Ovary (tissue), 9 donors: ENCODE measurements around the gene OTX1. TPM values are rescaled to one million over a fixed set of nuclear protein-coding genes. Genes with fewer than 3 reads are reported as not detected.

Experiments
- DNase-seq, 5 donors: peaks; one replicate each; pipeline ENCODE4 v3.0.0-alpha.2; 2019 to 2020
- H3K27ac ChIP-seq, 2 donors: fragments of 200-600 bp; one replicate each; pipeline versions ENCODE4 v1.5.1 to v1.8.0; 2019 to 2022
- H3K27me3 ChIP-seq: fragments of 200-600 bp; one replicate; pipeline ENCODE4 v1.8.0; 2022
- H3K36me3 ChIP-seq: fragments of 200-600 bp; sonication (generic); one replicate; pipeline ENCODE4 v1.5.1; 2019
- H3K4me1 ChIP-seq: one replicate; pipeline ENCODE4 v1.8.1; 2013; ENCODE audit warnings: mild to moderate bottlenecking, moderate library complexity; ENCODE audit not compliant: insufficient read depth
- H3K4me3 ChIP-seq: fragments of 200-600 bp; sonication (generic); one replicate; pipeline ENCODE4 v1.5.1; 2017
- H3K9me3 ChIP-seq, 2 donors: fragments of 200-600 bp in 1 of 2; sonication (generic) in 1 of 2; one replicate each; pipeline versions ENCODE4 v1.5.1 to v1.8.1; 2013 to 2019; ENCODE audit warnings: mild to moderate bottlenecking in 1 of 2, moderate library complexity in 1 of 2
- EP300 ChIP-seq: sonication (generic); formaldehyde crosslinking; IDR thresholded peaks from one replicate; pipeline ENCODE4 v1.6.1; 2017; ENCODE audit warnings: antibody characterized with exemption
- POLR2A ChIP-seq: fragments of 450-650 bp; IDR thresholded peaks from one replicate; pipeline ENCODE4 v1.6.1; 2017; ENCODE audit warnings: antibody characterized with exemption, mild to moderate bottlenecking, moderate library complexity
- WGBS, 3 donors: extraction: QIAGEN DNeasy Blood & Tissue Kit in 1 of 3; methylation state at CpG; one replicate each; pipeline versions ENCODE4 v1.1.5 to v1.1.7; 2013 to 2017; 5-methylcytosine and 5-hydroxymethylcytosine counted together
- intact Hi-C, 4 donors: fragments of 100-400 bp; cut with DNase I; formaldehyde crosslinking; loops; one replicate each; pipeline versions ENCODE4 v1.11.0 to v1.15.1; 2022 to 2023
- polyA plus RNA-seq, 2 donors: library from polyadenylated mRNA; stranded (reverse); fragments of 200-250 nt in 1 of 2; fragments of 350-450 nt in 1 of 2; fragmentation: Illumina TruSeq in 1 of 2; extraction: RNeasy Lipid Tissue Mini Kit (QIAGEN cat#74804) in 1 of 2; gene quantifications; one replicate each; pipeline ENCODE4 v1.2.3, GENCODE V29; 2013 to 2014
- total RNA-seq, 7 donors: library from RNA; depleted of rRNA in 2 of 7; stranded (reverse); fragments of >200 nt in 2 of 7; fragmentation: NEBNext Ultra II Directional in 3 of 7; extraction: Animal tissue kit (Norgen Biotek cat#: 25700) in 3 of 7; gene quantifications; one replicate each; pipeline versions ENCODE4 v1.1.0 to v1.2.4, GENCODE V29; 2016 to 2023
- TF ChIP-seq, protein P1 (sequence below), 3 donors: fragments of 450-650 bp in 2 of 3; fragments of 200-600 bp in 1 of 3; IDR thresholded peaks; one replicate each; pipeline versions ENCODE4 v1.5.1 to v1.8.0; 2016 to 2022; ENCODE audit warnings: antibody characterized with exemption in 3 of 3, mild to moderate bottlenecking in 1 of 3
- donor health status: DM: no; HTN: no; CAD: no; lungs with moderate emphysema.
- donor health status: DM: no; HTN: no; CAD: no.
- donor health status: Bipolar disorder and iron deficiency.
- donor health status: DM: yes; HTN: yes; CAD: no.
- donor health status: DM: no; HTN: no; CAD: no.
- donor health status: DM: yes; HTN: yes; CAD: no.

The OTX1 gene
- total and polyA plus RNA-seq, 9 donors, result 0.04 to 0.92 (median 0.19) TPM; not detected in 3

DNA sequence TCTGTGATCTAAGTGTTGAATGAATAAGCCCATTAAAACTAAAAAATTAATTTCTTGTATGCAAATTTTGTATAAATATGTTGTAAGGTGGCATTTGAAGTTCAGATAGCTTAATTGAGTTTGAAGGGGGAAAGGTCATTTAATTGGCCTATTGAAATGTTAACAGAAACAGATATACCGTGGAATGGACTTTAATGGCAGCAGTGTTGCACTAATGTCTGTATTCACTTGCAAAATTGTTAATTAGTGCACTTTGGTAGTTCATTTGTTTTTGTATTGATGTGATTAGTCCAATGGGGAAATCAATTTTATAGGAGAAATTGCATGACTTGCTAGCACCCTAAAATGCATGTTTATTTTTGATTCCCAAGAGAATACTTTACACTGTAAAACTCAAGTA is 41.8 kb upstream of the OTX1 start:
- H3K36me3 ChIP-seq, result no peaks in the 10 kb centered on the region
- H3K27ac ChIP-seq, result no peak overlapping the region
- H3K9me3 ChIP-seq, result no peaks in the 10 kb centered on the region
- intact Hi-C loops, result no loop called here
- 93 to 100% (median 97%) methylated on average over 1 of the region's 1 CpG for WGBS, 3 donors
- H3K4me1 ChIP-seq, result no peaks in the 10 kb centered on the region
- DNase-seq, result no peak
- H3K4me3 ChIP-seq, result no peak overlapping the region
- no peaks in the 10 kb centered on the region for H3K27me3 ChIP-seq
- TF ChIP-seq EP300 (no peak), POLR2A (no peak)
- TF ChIP-seq, protein P1, sequence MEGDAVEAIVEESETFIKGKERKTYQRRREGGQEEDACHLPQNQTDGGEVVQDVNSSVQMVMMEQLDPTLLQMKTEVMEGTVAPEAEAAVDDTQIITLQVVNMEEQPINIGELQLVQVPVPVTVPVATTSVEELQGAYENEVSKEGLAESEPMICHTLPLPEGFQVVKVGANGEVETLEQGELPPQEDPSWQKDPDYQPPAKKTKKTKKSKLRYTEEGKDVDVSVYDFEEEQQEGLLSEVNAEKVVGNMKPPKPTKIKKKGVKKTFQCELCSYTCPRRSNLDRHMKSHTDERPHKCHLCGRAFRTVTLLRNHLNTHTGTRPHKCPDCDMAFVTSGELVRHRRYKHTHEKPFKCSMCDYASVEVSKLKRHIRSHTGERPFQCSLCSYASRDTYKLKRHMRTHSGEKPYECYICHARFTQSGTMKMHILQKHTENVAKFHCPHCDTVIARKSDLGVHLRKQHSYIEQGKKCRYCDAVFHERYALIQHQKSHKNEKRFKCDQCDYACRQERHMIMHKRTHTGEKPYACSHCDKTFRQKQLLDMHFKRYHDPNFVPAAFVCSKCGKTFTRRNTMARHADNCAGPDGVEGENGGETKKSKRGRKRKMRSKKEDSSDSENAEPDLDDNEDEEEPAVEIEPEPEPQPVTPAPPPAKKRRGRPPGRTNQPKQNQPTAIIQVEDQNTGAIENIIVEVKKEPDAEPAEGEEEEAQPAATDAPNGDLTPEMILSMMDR (IDR thresholded peaks at IDR 0.05), result no peak

DNA sequence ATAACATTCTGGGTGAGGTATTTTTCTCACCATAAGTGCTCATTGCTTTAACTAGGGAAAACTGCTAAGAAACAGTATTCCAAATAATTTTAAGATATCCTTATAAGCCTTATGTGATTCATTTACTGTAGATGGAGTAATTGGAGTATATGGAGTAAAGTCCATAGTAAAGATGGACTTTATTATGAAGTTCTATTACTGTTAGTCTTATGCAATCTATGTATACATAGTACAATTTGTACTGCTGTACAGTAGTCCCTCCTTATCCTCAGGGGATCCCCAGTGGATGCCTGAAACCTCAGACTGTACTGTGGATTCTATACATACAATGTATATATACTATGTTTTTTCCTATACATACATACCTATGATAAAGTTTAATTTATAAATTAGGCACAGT is 41.1 kb upstream of the OTX1 start:
- H3K27ac ChIP-seq, result no peak overlapping the region
- no peak for DNase-seq
- no peaks in the 10 kb centered on the region for H3K9me3 ChIP-seq
- no peaks in the 10 kb centered on the region for H3K4me1 ChIP-seq
- intact Hi-C loops, result no loop called here
- TF ChIP-seq, protein P1 (IDR thresholded peaks at IDR 0.05), result no peak
- TF ChIP-seq POLR2A (no peak), EP300 (no peak)
- no peaks in the 10 kb centered on the region for H3K27me3 ChIP-seq
- no peaks in the 10 kb centered on the region for H3K36me3 ChIP-seq
- no peak overlapping the region for H3K4me3 ChIP-seq

DNA sequence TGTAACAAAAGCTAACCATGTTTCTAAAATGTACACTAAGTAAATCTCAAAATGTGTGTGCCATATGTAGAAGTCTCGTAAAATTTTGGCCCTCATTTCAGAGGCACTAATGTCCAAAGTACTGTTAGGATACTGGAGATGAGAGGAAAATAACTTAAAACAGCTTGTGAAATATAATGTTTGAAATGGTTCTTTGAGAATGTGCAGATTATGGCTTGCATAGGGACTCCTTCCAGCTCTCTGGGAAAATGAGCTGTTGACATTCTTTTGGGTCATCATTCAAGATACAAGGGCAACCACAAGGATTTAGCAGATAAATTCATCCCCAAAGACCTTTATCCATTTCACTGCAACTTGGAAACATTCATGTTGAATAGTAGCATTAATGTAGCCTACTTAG is 38.1 kb upstream of the OTX1 start:
- H3K4me1 ChIP-seq, result no peaks in the 10 kb centered on the region
- TF ChIP-seq EP300 (no peak), POLR2A (no peak)
- TF ChIP-seq, protein P1 (IDR thresholded peaks at IDR 0.05), result no peak
- H3K36me3 ChIP-seq, result no peaks in the 10 kb centered on the region
- H3K4me3 ChIP-seq, result no peak overlapping the region
- WGBS, 3 donors, result 37 to 50% (median 41%) methylated on average over 1 of the region's 1 CpG
- H3K9me3 ChIP-seq, result no peaks in the 10 kb centered on the region
- intact Hi-C loops, result no loop called here
- no peaks in the 10 kb centered on the region for H3K27me3 ChIP-seq
- H3K27ac ChIP-seq, result no peak overlapping the region
- no peak for DNase-seq

DNA sequence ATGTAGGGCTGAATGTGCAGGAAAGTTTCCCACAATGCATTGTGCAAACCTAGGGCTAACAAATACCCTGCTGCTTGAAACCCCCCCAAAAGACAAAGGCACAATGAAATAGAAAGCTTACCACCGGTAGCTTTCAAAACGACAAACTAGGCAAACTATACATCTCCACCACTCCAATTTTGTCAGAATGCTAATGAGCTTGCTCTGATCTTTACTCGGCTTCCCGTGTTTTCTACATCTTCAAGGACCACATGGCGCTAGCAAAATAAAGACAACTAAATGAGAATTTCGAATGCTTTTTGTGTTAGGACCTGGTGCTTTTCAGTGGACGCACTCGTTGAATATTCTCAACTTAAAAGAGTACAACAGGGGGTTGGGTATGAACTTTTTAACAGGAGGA is 37.2 kb upstream of the OTX1 start:
- Histone ChIP-seq H3K4me3 (no peak overlapping the region), H3K27ac (no peak overlapping the region), H3K9me3 (no peaks in the 10 kb centered on the region), H3K4me1 (no peaks in the 10 kb centered on the region), H3K36me3 (no peaks in the 10 kb centered on the region), H3K27me3 (no peaks in the 10 kb centered on the region)
- DNase-seq, result no peak
- TF ChIP-seq POLR2A (no peak), EP300 (no peak)
- TF ChIP-seq, protein P1 (IDR thresholded peaks at IDR 0.05), result no peak
- intact Hi-C loops, result no loop called here
- 88 to 92% (median 91%) methylated on average over 8 of the region's 8 CpGs for WGBS, 3 donors

DNA sequence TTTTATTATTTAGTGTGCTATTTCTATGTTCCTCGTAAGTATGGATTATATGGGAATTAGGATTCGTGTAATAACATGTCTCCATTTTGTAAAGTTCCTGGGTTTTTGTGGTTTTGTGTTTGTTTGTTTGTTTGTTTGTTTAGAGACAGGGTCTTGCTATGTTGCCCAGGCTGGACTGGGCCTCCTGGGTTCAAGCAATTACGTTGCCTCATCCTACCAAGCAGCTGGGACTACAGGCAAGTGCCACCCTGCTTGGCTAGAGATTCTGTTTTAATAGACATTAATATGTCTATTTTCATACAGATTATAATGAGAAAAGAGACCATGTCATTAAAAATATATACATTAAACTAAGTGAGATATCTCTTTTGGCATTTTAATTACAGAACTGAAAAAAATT is 35.2 kb upstream of the OTX1 start:
- DNase-seq, result no peak
- TF ChIP-seq, protein P1 (IDR thresholded peaks at IDR 0.05), result no peak
- TF ChIP-seq EP300, result no peak
- TF ChIP-seq POLR2A, result no peak
- intact Hi-C loops, result no loop called here
- Histone ChIP-seq H3K36me3 (no peaks in the 10 kb centered on the region), H3K27ac (no peak overlapping the region), H3K4me1 (no peaks in the 10 kb centered on the region), H3K27me3 (no peaks in the 10 kb centered on the region), H3K4me3 (no peak overlapping the region), H3K9me3 (no peaks in the 10 kb centered on the region)
- WGBS, 3 donors, result 97 to 98% (median 97%) methylated on average over 3 of the region's 3 CpGs
